BLaER1 treated with 17β-estradiol and CSF1 and Interleukin-3, amounts not matched to agents 10 nM and 100 nM (cell line): Measurements from ENCODE around the gene FREM2.

Experiments
- H3K27ac ChIP-seq, 11 experiments: shearing (Covaris generic); formaldehyde crosslinking; 2 replicates each; pipeline ENCODE4 v1.8.1; 2022
- H3K27me3 ChIP-seq, 11 experiments: shearing (Covaris generic); formaldehyde crosslinking; 2 replicates each; pipeline ENCODE4 v1.8.1; 2022
- H3K36me3 ChIP-seq, 11 experiments: shearing (Covaris generic); formaldehyde crosslinking; 2 replicates each; pipeline ENCODE4 v1.8.1; 2022
- H3K4me1 ChIP-seq, 10 experiments: shearing (Covaris generic); formaldehyde crosslinking; 2 replicates each; pipeline ENCODE4 v1.8.1; 2022
- H3K4me2 ChIP-seq, 11 experiments: shearing (Covaris generic); formaldehyde crosslinking; 2 replicates each; pipeline ENCODE4 v1.8.1; 2022
- H3K4me3 ChIP-seq, 10 experiments: shearing (Covaris generic); formaldehyde crosslinking; 2 replicates each; pipeline ENCODE4 v1.8.1; 2022
- H3K9ac ChIP-seq, 11 experiments: shearing (Covaris generic); formaldehyde crosslinking; 2 replicates each; pipeline ENCODE4 v1.8.1; 2022
- H3K9me3 ChIP-seq, 11 experiments: shearing (Covaris generic); formaldehyde crosslinking; replicated peaks in 1 of 11; 2 replicates each; pipeline ENCODE4 v1.8.1; 2022
- H4K20me1 ChIP-seq, 11 experiments: shearing (Covaris generic); formaldehyde crosslinking; 2 replicates each; pipeline ENCODE4 v1.8.1; 2022
- Cebpa-rat ChIP-seq, 11 experiments: shearing (Covaris generic); IDR thresholded peaks; 2 replicates each; pipeline ENCODE4 v1.8.1; 2022

FREM2 gene

GRCh38 chr13:38661010-38661675 lies 25.7 kb upstream of the FREM2 start:
- H3K4me3 ChIP-seq: no peak overlapping the region
- H3K4me2 ChIP-seq: no peak overlapping the region
- TF ChIP-seq Cebpa-rat (IDR thresholded peaks at IDR 0.05): no peak
- H4K20me1 ChIP-seq: no peaks in the 10 kb centered on the region
- H3K9ac ChIP-seq: no peak overlapping the region
- no peaks in the 10 kb centered on the region for H3K9me3 ChIP-seq
- H3K4me1 ChIP-seq: no peaks in the 10 kb centered on the region
- H3K27ac ChIP-seq: no peak overlapping the region
- no peaks in the 10 kb centered on the region for H3K27me3 ChIP-seq
- no peaks in the 10 kb centered on the region for H3K36me3 ChIP-seq

GRCh38 chr13:38662362-38662761 lies 24.5 kb upstream of the FREM2 start:
- Histone ChIP-seq H3K9me3 (no peaks in the 10 kb centered on the region), H4K20me1 (no peaks in the 10 kb centered on the region), H3K9ac (no peak overlapping the region), H3K27ac (no peak overlapping the region), H3K4me3 (no peak overlapping the region), H3K27me3 (no peaks in the 10 kb centered on the region), H3K36me3 (no peaks in the 10 kb centered on the region), H3K4me2 (no peak overlapping the region), H3K4me1 (no peaks in the 10 kb centered on the region)
- no peak for TF ChIP-seq Cebpa-rat (IDR thresholded peaks at IDR 0.05)

DNA sequence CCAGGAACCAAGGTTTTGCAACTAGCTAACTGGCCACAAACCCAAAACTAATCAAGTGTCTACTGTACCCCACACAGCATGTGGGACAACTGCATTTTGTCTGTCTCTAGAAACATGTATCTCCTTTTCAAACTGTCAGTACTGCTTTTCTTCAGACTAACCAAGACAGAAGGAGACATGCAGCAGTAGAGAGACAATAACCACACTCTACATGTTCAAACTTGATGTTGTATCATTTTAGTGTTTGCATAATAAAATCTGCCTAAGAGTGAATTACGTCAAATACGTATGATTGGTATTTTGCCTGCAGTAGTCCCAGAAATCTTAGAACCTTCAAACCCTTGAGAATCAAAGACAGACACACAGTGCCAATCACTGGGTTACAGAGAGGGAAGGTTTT lies 22.0 kb upstream of the FREM2 start:
- Histone ChIP-seq H3K4me2 (no peak overlapping the region), H3K9ac (no peak overlapping the region), H3K4me3 (no peak overlapping the region), H3K27ac (no peak overlapping the region), H4K20me1 (no peaks in the 10 kb centered on the region), H3K4me1 (no peaks in the 10 kb centered on the region), H3K9me3 (no peaks in the 10 kb centered on the region), H3K36me3 (no peaks in the 10 kb centered on the region), H3K27me3 (no peaks in the 10 kb centered on the region)
- no peak for TF ChIP-seq Cebpa-rat (IDR thresholded peaks at IDR 0.05)

DNA sequence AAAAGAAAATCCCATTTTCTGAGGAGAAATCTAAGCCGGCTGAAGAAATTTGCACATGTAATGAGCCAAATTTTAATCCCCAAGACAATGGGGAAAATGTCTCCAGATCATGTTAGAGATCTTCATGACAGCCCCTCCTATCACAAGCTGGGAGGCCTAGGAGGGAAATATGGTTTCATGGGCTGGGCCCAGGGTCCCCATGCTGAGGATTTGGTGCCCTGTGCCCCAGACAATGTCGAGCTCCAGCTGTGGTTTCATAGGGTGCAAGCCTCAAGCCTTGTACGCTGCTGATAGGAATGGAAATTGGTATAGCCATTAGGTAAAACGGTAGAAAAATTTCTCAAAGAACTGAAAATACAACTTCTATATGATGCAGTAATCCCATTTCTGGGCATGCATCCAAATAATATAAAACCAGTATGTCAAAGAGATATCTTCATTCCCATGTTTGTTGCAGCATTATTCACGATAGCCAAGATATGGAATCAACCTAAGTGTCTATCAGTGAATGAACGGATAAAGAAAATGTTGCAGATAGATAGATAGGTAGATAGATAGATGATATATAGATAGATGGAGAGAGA lies 19.3 kb upstream of the FREM2 start:
- Histone ChIP-seq H3K27ac (no peak overlapping the region), H3K4me1 (no peaks in the 10 kb centered on the region), H3K9ac (no peak overlapping the region), H3K27me3 (no peaks in the 10 kb centered on the region), H3K4me3 (no peak overlapping the region), H4K20me1 (no peaks in the 10 kb centered on the region), H3K36me3 (no peaks in the 10 kb centered on the region), H3K4me2 (no peak overlapping the region), H3K9me3 (no peaks in the 10 kb centered on the region)
- TF ChIP-seq Cebpa-rat (IDR thresholded peaks at IDR 0.05): no peak

DNA sequence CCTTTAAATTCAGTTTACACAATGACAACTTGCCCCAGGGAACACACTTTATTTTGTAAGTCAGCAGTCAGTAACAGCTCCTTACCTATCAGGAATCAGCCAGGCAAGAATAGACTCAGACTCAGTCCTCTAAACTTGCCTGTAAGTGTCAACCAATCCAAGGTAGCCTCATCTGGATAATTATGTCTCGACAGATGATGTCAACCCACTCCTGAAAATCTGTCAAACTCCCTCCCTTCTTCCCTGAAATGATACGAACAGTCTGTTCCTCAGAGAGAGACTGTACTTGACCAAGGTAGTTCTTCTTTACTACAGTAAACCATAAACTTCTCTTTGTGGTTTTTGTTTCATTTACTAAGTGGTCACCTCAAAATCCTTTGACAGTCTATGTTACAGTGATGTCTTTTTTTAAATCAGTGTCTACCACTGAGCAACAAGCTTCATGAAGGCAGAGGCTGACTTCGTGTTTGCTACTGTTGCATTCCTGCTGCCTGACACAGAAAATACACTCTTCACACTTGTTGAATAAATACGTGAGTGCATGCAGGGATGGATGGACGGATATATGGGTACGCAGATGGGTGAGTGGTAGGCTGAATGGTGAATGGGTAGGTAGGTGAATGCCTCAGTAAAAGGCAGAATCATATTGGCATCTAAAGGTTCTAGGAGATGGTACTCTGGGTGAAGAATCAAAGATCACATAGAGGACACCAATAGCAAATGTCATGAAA lies 17.5 kb upstream of the FREM2 start:
- H3K27me3 ChIP-seq: no peaks in the 10 kb centered on the region
- H3K9me3 ChIP-seq: no peaks in the 10 kb centered on the region
- H3K4me1 ChIP-seq: no peaks in the 10 kb centered on the region
- TF ChIP-seq Cebpa-rat (IDR thresholded peaks at IDR 0.05): no peak
- no peak overlapping the region for H3K4me2 ChIP-seq
- no peak overlapping the region for H3K4me3 ChIP-seq
- no peak overlapping the region for H3K9ac ChIP-seq
- no peaks in the 10 kb centered on the region for H4K20me1 ChIP-seq
- no peak overlapping the region for H3K27ac ChIP-seq
- H3K36me3 ChIP-seq: no peaks in the 10 kb centered on the region

DNA sequence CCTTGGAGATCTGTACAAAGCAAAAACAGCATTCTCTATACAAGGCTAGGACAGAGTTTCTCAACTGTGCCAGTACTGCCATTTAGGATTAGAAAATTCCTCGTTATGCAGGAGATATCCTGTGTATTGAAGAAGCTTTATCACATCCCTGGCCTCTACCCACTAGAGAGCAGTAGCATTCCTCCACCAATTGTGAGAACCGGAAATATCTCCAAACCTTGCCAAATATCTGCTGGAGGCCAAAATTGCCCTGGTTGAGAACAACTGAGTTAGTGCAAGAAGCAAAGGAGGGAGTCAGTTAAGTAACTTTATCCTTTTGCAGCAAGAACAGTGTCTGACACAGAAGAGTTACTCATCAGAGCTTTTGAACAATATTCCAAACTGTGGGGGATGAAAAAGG lies 16.2 kb upstream of the FREM2 start:
- Histone ChIP-seq H3K36me3 (no peaks in the 10 kb centered on the region), H3K27ac (no peak overlapping the region), H3K27me3 (no peaks in the 10 kb centered on the region), H3K9me3 (no peaks in the 10 kb centered on the region), H3K9ac (no peak overlapping the region), H3K4me1 (no peaks in the 10 kb centered on the region), H3K4me2 (no peak overlapping the region), H3K4me3 (no peak overlapping the region), H4K20me1 (no peaks in the 10 kb centered on the region)
- TF ChIP-seq Cebpa-rat (IDR thresholded peaks at IDR 0.05): no peak

DNA sequence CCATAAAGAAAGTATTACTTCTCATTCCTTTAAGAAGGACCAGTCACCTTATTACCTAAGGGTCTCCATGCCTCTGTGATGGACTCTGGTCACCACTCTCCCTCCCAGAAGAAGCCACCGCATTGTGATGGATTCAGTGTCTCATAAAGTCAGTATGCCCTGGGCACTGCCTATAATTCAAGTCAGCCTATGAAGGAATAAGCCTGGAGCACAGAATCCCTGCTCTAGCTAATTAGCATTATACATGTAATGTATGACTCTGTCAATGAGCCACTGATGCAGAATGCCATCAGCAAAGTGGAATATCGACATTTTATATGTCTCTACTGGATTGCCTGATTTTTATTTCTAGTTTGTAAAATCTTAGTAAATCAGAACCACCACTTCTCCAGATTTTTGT lies 14.9 kb upstream of the FREM2 start:
- no peak overlapping the region for H3K4me2 ChIP-seq
- H3K36me3 ChIP-seq: no peaks in the 10 kb centered on the region
- no peaks in the 10 kb centered on the region for H3K27me3 ChIP-seq
- no peaks in the 10 kb centered on the region for H3K9me3 ChIP-seq
- no peak overlapping the region for H3K27ac ChIP-seq
- H3K9ac ChIP-seq: no peak overlapping the region
- H3K4me3 ChIP-seq: no peak overlapping the region
- TF ChIP-seq Cebpa-rat (IDR thresholded peaks at IDR 0.05): no peak
- no peaks in the 10 kb centered on the region for H3K4me1 ChIP-seq
- no peaks in the 10 kb centered on the region for H4K20me1 ChIP-seq

DNA sequence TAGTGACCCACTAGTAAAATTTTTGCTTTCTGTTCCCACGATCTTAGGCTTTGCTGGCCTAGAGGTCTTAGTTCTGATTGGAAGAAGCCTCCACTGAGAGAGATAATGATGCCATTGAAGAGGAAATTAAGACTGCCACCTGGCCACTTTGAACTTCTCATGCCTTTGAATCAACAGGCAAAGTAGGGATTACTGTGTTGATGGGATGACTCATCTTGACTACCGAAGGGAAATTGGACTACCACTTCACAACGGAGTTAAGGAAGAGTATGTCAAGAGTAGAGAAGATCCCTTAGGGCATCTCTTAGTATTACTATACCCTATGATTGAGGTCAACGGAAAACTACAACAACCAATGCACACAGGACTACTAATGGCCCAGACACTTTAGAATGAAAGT lies 12.7 kb upstream of the FREM2 start:
- Histone ChIP-seq H3K27ac (no peak overlapping the region), H3K4me2 (no peak overlapping the region), H3K36me3 (no peaks in the 10 kb centered on the region), H4K20me1 (no peaks in the 10 kb centered on the region), H3K9ac (no peak overlapping the region), H3K4me3 (no peak overlapping the region), H3K4me1 (no peaks in the 10 kb centered on the region), H3K27me3 (no peaks in the 10 kb centered on the region), H3K9me3 (no peaks in the 10 kb centered on the region)
- TF ChIP-seq Cebpa-rat (IDR thresholded peaks at IDR 0.05): no peak

DNA sequence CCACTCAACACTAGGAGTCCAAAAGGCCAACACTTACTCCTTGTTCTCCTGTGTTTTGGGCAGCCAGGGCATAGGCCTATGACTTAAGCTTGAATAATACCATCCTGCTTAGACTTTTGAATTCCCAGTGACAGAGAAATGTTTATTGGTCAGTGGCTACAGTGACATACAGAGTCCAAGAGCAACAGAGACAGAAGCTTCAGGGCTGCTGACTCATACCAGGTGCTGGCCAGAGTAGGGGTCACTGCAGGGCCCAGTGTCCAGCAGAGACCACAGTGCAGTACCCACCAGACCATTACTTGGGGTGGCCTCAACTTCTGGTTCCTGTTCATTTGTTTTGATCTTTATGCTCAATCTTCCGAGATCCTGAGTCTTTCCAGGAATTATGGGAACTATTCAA lies 6.0 kb upstream of the FREM2 start:
- H3K27me3 ChIP-seq: no peaks in the 10 kb centered on the region
- H3K9me3 ChIP-seq: no peaks in the 10 kb centered on the region
- H3K4me3 ChIP-seq: no peak overlapping the region
- no peaks in the 10 kb centered on the region for H3K4me1 ChIP-seq
- no peak overlapping the region for H3K4me2 ChIP-seq
- no peak overlapping the region for H3K9ac ChIP-seq
- H3K36me3 ChIP-seq: no peaks in the 10 kb centered on the region
- no peaks in the 10 kb centered on the region for H4K20me1 ChIP-seq
- no peak overlapping the region for H3K27ac ChIP-seq
- TF ChIP-seq Cebpa-rat (IDR thresholded peaks at IDR 0.05): no peak

DNA sequence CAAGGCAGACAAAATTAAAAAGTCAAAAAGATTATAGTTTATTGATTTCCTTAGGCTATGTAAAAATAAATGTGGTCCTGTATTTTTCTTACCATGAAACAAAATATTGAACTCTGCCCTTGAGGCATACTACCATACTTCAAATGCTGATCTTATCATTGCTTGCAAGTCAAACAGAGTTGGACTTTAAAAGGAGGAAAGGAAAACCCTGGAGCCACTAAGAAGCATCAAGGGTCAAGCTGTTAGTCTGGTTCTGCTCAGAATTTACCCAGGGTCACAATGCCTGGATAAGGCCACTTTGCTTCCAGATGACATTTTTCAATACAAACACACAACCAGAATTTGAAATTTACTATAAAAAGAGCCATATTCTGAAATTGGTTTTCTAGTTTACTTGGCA lies 2.2 kb upstream of the FREM2 start:
- Histone ChIP-seq H3K36me3 (no peaks in the 10 kb centered on the region), H3K27me3 (no peaks in the 10 kb centered on the region), H3K4me2 (no peak overlapping the region), H3K4me3 (no peak overlapping the region), H3K27ac (no peak overlapping the region), H3K9me3 (peaks cover 20 to 35% (median 31%) of the 10 kb centered on the region in 11 experiments), H3K4me1 (no peaks in the 10 kb centered on the region), H3K9ac (no peak overlapping the region), H4K20me1 (no peaks in the 10 kb centered on the region)
- TF ChIP-seq Cebpa-rat (IDR thresholded peaks at IDR 0.05): no peak
